A673 (cell line): ENCODE measurements around the gene TMEM108. TPM values are rescaled to one million over a fixed set of nuclear protein-coding genes. Genes with fewer than 3 reads are reported as not detected.

Source experiments
- BruUV-seq: library from RNA; stranded (reverse); fragments of 400-500 nt; replicated peaks from 2 replicates; lab custom pipeline; 2021; lab: Mats Ljungman, UMichigan
- CTCF ChIA-PET: fragments of 300-600 bp; sonication (Branson Sonifier 250); formaldehyde crosslinking; loops from one replicate; lab custom pipeline; 2022; ENCODE audit warnings: antibody characterized with exemption; lab: Charles Lee
- POLR2A ChIA-PET: fragments of 300-600 bp; sonication (Branson Sonifier 250); formaldehyde crosslinking; loops from one replicate; lab custom pipeline; 2022; ENCODE audit warnings: antibody characterized with exemption; ENCODE audit not compliant: low non-redundant PET; lab: Charles Lee
- DNase-seq: peaks from one replicate; pipeline ENCODE4 v3.0.0-alpha.2; 2015; ENCODE audit warnings: low spot score
- H3K27ac ChIP-seq: fragments of 200-600 bp; sonication (generic); 2 replicates; pipeline ENCODE4 v1.5.1; 2016; ENCODE audit warnings: mixed run types, low read depth, mild to moderate bottlenecking, mixed read lengths, antibody characterized with exemption, low read length; ENCODE audit not compliant: poor library complexity, severe bottlenecking
- H3K27me3 ChIP-seq: fragments of 200-600 bp; sonication (generic); replicated peaks from 2 replicates; pipeline ENCODE4 v1.6.1; 2017; ENCODE audit warnings: mixed run types, low read depth, mild to moderate bottlenecking, mixed read lengths, antibody characterized with exemption, low read length; ENCODE audit not compliant: insufficient read depth, poor library complexity
- H3K36me3 ChIP-seq: fragments of 200-600 bp; sonication (generic); 2 replicates; pipeline ENCODE4 v1.6.1; 2016; ENCODE audit warnings: mixed run types, mild to moderate bottlenecking, mixed read lengths, antibody characterized with exemption, low read length; ENCODE audit not compliant: insufficient read depth, poor library complexity, severe bottlenecking
- H3K4me1 ChIP-seq: fragments of 200-600 bp; sonication (generic); 2 replicates; pipeline ENCODE4 v1.6.1; 2017; ENCODE audit warnings: mixed run types, mild to moderate bottlenecking, mixed read lengths, antibody characterized with exemption, low read length; ENCODE audit not compliant: insufficient read depth, poor library complexity, severe bottlenecking
- H3K4me3 ChIP-seq: fragments of 200-600 bp; sonication (generic); 2 replicates; pipeline ENCODE4 v1.5.1; 2016; ENCODE audit warnings: low read depth, mixed run types, mild to moderate bottlenecking, mixed read lengths, low read length; ENCODE audit not compliant: poor library complexity, severe bottlenecking
- H3K9me3 ChIP-seq: fragments of 200-600 bp; sonication (generic); 2 replicates; pipeline ENCODE4 v1.6.1; 2016; ENCODE audit warnings: mixed run types, low read depth, mild to moderate bottlenecking, mixed read lengths, antibody characterized with exemption, low read length; ENCODE audit not compliant: poor library complexity, severe bottlenecking
- CTCF ChIP-seq: fragments of 300-800, 200-600 bp; sonication (generic); conservative IDR thresholded peaks from 2 replicates; pipeline ENCODE4 v1.5.1; 2017; ENCODE audit warnings: low read depth, mild to moderate bottlenecking, antibody characterized with exemption, low read length, moderate library complexity, mixed read lengths
- EZH2 ChIP-seq: fragments of 200-600 bp; sonication (generic); IDR thresholded peaks from 2 replicates; pipeline ENCODE4 v1.6.1; 2017; ENCODE audit warnings: borderline replicate concordance, low read depth, mild to moderate bottlenecking, mixed read lengths, antibody characterized with exemption, low read length; ENCODE audit not compliant: poor library complexity, severe bottlenecking
- intact Hi-C: fragments of 100-400 bp; cut with micrococcal nuclease; formaldehyde crosslinking; loops from one replicate; pipeline ENCODE4 v1.10.0; 2022; ENCODE audit not compliant: unreplicated experiment
- total RNA-seq: library from RNA; stranded (reverse); gene quantifications from 2 replicates; pipeline ENCODE4 v1.2.3, GENCODE V29; 2021

The TMEM108 gene
- total RNA-seq, 1 experiment from 2014 or later: 0.30 TPM

DNA sequence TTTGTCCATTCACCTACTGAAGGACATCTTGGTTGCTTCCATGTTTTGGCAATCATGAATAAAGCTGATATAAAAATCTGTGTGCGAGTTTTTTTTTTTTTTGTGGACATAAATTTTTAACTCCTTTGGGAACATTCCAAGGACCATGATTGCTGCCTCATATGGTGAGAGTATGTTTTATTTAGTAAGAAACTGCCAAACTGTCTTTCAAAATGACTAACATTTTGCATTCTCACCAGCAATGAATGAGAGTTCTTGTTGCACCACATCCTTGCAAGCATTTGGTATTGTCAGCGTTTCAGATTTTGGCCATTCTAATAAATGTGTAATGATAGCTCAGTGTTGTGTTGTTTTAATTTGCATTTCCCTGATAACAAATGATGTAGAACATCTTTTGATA is 12.7 kb downstream of the TMEM108 start:
- BruUV-seq: no TSS peak
- Histone ChIP-seq H3K27me3 (peaks cover 48% of the 10 kb centered on the region), H3K4me3 (no peak overlapping the region), H3K4me1 (no peaks in the 10 kb centered on the region), H3K9me3 (no peaks in the 10 kb centered on the region), H3K27ac (no peak overlapping the region), H3K36me3 (no peaks in the 10 kb centered on the region)
- TF ChIP-seq CTCF (no peak), EZH2 (no peak)
- ChIA-PET POLR2A (no interaction called here), CTCF (interaction anchor here (0.7 kb wide), 1 partner anchor 197 kb away, joined by 4 read pairs; no protein-coding TSS in a partner anchor)
- DNase-seq: no peak
- intact Hi-C loops: no loop called here

- intact Hi-C loops: no loop called here
- TF ChIP-seq EZH2 (no peak), CTCF (no peak)
- Histone ChIP-seq H3K4me3 (no peak overlapping the region), H3K27me3 (peaks cover 41% of the 10 kb centered on the region), H3K36me3 (no peaks in the 10 kb centered on the region), H3K9me3 (no peaks in the 10 kb centered on the region), H3K4me1 (no peaks in the 10 kb centered on the region), H3K27ac (no peak overlapping the region)
- POLR2A ChIA-PET: no interaction called here
- no peak for DNase-seq
- CTCF ChIA-PET: no interaction called here
- no TSS peak for BruUV-seq
Measured at GRCh38 chr3:133053532-133053931, 15.3 kb downstream of the TMEM108 start.

DNA sequence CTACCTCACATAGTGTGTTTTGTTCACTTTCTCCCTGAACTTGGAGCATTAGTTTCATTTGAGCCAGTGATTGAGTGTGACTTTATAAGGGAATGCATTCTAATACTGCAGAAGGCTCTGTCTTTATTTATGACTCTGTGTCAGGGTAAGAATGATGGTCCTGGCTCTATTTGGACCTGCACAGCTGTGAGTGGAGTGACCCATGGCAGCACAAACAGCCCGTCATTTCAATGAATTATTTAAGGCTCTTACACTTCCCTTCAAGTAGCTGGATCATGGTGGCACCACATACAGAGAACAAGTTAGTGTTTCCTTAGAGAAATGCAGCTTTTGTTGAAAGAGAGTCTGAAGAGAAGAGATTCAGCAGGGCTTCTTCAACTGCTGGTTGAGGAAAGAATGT is 16.4 kb downstream of the TMEM108 start:
- POLR2A ChIA-PET: no interaction called here
- BruUV-seq: no TSS peak
- DNase-seq: no peak
- no peaks in the 10 kb centered on the region for H3K4me1 ChIP-seq
- TF ChIP-seq CTCF (no peak), EZH2 (no peak)
- no peaks in the 10 kb centered on the region for H3K9me3 ChIP-seq
- H3K4me3 ChIP-seq: no peak overlapping the region
- H3K27ac ChIP-seq: no peak overlapping the region
- intact Hi-C loops: no loop called here
- H3K36me3 ChIP-seq: no peaks in the 10 kb centered on the region
- peaks cover 32% of the 10 kb centered on the region for H3K27me3 ChIP-seq
- CTCF ChIA-PET: interaction anchor here (0.6 kb wide), 1 partner anchor 369 kb away, joined by 8 read pairs; no protein-coding TSS in a partner anchor
